Measurements from ENCODE around the gene ATP12A. TPM values are rescaled to one million over a fixed set of nuclear protein-coding genes. Genes with fewer than 3 reads are reported as not detected.

The ATP12A gene
- total RNA-seq, 4 donors from 2014 or later = 0.27 TPM; not detected in 3

- H3K9me3 ChIP-seq = no peaks in the 10 kb centered on the region
- H3K27me3 ChIP-seq = no peaks in the 10 kb centered on the region
- H3K27ac ChIP-seq = no peak overlapping the region
- no peak overlapping the region for H3K4me3 ChIP-seq (replicated peaks in 1 of 3)
- no peak for DNase-seq
- intact Hi-C loops (cut with DNase I) = no loop called here
- TF ChIP-seq CTCF (IDR thresholded peaks at IDR 0.05) = no peak
- no peak for TF ChIP-seq POLR2A (IDR thresholded peaks at IDR 0.05)
- H3K36me3 ChIP-seq = no peaks in the 10 kb centered on the region
- H3K4me1 ChIP-seq = peaks cover 5 to 18% of the 10 kb centered on the region in 2 donors
Measured at GRCh38 chr13:24648271-24648670, 31.9 kb upstream of the ATP12A start.

- Histone ChIP-seq H3K27me3 (no peaks in the 10 kb centered on the region), H3K36me3 (no peaks in the 10 kb centered on the region), H3K4me1 (peaks cover 5 to 18% of the 10 kb centered on the region in 2 donors), H3K27ac (no peak overlapping the region), H3K9me3 (no peaks in the 10 kb centered on the region), H3K4me3 (replicated peaks in 1 of 3) (no peak overlapping the region)
- TF ChIP-seq CTCF (IDR thresholded peaks at IDR 0.05) (no peak), POLR2A (IDR thresholded peaks at IDR 0.05) (no peak)
- intact Hi-C loops (cut with DNase I) = no loop called here
- WGBS, 2 donors = 81 to 82% methylated on average over 14 of the region's 14 CpGs
- DNase-seq = no peak
Measured at GRCh38 chr13:24648983-24649687, 31.1 kb upstream of the ATP12A start.

GRCh38 chr13:24649688-24650043 lies 30.5 kb upstream of the ATP12A start:
- no peak overlapping the region for H3K4me3 ChIP-seq (replicated peaks in 1 of 3)
- no peak for DNase-seq
- TF ChIP-seq POLR2A (IDR thresholded peaks at IDR 0.05) (no peak), CTCF (IDR thresholded peaks at IDR 0.05) (no peak)
- H3K4me1 ChIP-seq = peaks cover 5 to 18% of the 10 kb centered on the region in 2 donors
- no peaks in the 10 kb centered on the region for H3K36me3 ChIP-seq
- H3K9me3 ChIP-seq = no peaks in the 10 kb centered on the region
- no peaks in the 10 kb centered on the region for H3K27me3 ChIP-seq
- WGBS, 2 donors = 77 to 85% methylated on average over 2 of the region's 2 CpGs
- no peak overlapping the region for H3K27ac ChIP-seq
- intact Hi-C loops (cut with DNase I) = no loop called here

- intact Hi-C loops (cut with DNase I) = no loop called here
- H3K36me3 ChIP-seq = no peaks in the 10 kb centered on the region
- 76 to 84% methylated on average over 3 of the region's 3 CpGs for WGBS, 2 donors
- peaks cover 5 to 18% of the 10 kb centered on the region in 2 donors for H3K4me1 ChIP-seq
- TF ChIP-seq CTCF (IDR thresholded peaks at IDR 0.05) (no peak), POLR2A (IDR thresholded peaks at IDR 0.05) (no peak)
- no peak overlapping the region for H3K27ac ChIP-seq
- H3K9me3 ChIP-seq = no peaks in the 10 kb centered on the region
- no peaks in the 10 kb centered on the region for H3K27me3 ChIP-seq
- no peak overlapping the region for H3K4me3 ChIP-seq (replicated peaks in 1 of 3)
- no peak for DNase-seq
Measured at GRCh38 chr13:24650161-24650560, 30.0 kb upstream of the ATP12A start.

GRCh38 chr13:24651718-24652345 lies 28.4 kb upstream of the ATP12A start:
- 56 to 57% methylated on average over 6 to 7 of the region's 7 CpGs for WGBS, 2 donors

More at GRCh38 chr13:24651718-24652345, 28.4 kb upstream of the ATP12A start:
- Histone ChIP-seq H3K4me3 (replicated peaks in 1 of 3) (no peak overlapping the region), H3K4me1 (peaks cover 5 to 18% of the 10 kb centered on the region in 2 donors), H3K27ac (peak overlapping the region in 1 of 3 donors; percentile 56), H3K36me3 (no peaks in the 10 kb centered on the region), H3K9me3 (no peaks in the 10 kb centered on the region), H3K27me3 (no peaks in the 10 kb centered on the region)
- no peak for TF ChIP-seq CTCF (IDR thresholded peaks at IDR 0.05)
- TF ChIP-seq POLR2A (IDR thresholded peaks at IDR 0.05) = no peak
- DNase-seq = peak; percentile 59
- intact Hi-C loops (cut with DNase I) = no loop called here

Data from thyroid gland (tissue), 4 donors.